NK-92 (cell line): ENCODE results near the gene FOXP1.
"Not testable (repeated sequence)": the region's sequence is repeated elsewhere in the genome, so short reads cannot be mapped to it uniquely, and the experiment has no call there.

Source experiments
- DNase-seq: peaks from one replicate; lab custom pipeline; 2025; ENCODE audit not compliant: unreplicated experiment; lab: John Stamatoyannopoulos, UW

Gene FOXP1

GRCh38 chr3:70996082-70996481 lies 587.4 kb downstream of the FOXP1 start:
- no peak for DNase-seq

DNA sequence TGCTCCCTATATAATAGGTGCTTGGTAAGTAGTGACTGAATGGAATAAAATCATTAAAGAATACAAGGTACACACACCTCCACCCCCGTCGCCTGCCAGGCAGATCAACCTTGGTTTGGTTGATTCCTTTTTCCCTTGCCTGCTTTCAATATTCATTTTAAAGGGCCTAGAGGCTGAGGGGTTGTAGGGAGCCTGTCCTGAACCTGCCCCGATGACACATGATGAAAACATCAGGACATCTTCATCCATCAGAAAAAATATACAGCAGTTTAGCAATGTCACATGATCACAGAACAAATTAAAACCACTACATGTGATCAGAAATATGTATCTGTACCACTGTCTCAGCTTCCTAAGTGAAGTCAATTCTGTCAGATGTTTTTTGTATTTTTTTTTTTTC lies 588.9 kb downstream of the FOXP1 start:
- DNase-seq: no peak

GRCh38 chr3:70992562-70993204 lies 590.8 kb downstream of the FOXP1 start:
- no peak for DNase-seq

DNA sequence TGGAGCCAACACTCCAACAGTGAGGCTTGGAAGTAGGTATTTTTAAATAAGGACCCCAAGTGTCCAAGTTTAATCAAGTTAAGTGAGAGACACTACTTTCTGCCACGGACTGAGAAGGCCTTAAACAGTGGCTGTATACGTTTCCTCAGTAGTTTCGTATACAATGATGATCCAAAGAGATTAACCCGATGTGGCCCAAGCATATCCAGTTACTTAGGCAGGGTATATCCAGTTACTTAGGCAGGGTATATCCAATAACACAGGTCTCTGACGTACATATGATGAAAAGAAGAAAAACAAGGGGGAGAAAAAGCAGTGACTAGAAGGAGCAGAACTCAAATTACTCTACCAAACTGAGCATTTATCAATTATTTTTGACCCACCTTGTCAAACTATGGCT lies 591.4 kb downstream of the FOXP1 start:
- DNase-seq: no peak

- DNase-seq: no peak
Measured at GRCh38 chr3:70990723-70991122, 592.8 kb downstream of the FOXP1 start.

- no peak for DNase-seq
Measured at GRCh38 chr3:70990185-70990584, 593.3 kb downstream of the FOXP1 start.

GRCh38 chr3:70989174-70989573 lies 594.4 kb downstream of the FOXP1 start:
- DNase-seq: no peak

DNA sequence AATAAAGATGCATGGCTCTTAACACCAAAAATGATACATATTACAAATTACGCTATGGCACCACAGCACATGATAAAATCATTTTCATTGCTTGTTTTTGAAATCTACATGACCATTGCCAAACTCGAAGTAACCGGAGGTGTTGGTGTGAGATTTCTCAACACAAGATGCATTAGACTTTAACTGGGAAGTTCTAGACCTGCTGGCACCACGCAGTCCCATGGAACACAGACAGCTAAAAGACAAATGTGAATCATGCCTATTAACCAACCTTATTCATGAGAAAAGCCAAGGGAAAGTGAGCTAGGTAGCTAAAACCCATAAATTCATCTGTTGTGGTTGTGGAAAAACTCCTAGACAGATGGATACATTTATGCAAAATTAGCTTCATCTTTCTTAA lies 595.4 kb downstream of the FOXP1 start:
- no peak for DNase-seq

DNA sequence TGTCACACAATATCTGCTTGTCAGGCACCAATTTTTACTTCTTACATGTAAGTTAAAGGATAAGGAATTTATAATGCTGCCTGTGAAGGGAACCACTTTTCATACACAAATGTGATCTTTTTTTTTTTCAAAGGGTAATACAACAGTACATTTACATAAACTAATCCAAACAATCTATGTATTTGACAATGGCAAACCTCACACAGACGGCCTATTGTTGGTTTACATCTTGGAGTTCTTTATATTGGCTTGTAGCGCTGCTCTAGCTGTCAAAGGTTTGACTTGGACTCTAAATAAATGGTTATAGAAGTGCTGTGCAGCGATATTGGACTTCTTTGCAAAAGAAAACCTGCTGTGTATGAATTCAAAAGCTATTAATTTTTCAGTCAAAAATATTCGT lies 598.0 kb downstream of the FOXP1 start:
- no peak for DNase-seq

GRCh38 chr3:70984776-70985482 lies 598.6 kb downstream of the FOXP1 start:
- no peak for DNase-seq

DNA sequence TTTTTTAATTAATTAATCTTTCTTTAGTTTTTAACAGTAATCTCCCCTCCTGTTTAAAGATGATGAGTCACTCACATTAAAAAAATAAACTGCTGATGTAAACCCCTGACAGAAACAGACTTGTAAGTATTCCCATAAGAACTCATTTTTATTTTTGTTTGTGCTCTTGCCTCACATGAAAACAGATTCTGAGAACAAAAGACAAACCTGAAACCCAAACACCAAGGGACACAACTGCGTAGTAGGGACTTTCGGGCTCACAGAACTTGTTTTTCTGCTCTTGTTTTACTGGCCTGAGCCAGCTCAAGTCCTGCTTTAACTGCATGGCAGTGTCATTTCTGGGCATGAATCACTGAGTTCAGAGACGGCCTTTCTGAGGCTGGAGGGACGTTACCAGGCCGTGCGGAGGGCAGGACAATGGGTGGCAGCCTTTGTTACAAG lies 600.8 kb downstream of the FOXP1 start:
- no peak for DNase-seq

GRCh38 chr3:70982284-70982683 lies 601.2 kb downstream of the FOXP1 start:
- DNase-seq: no peak

DNA sequence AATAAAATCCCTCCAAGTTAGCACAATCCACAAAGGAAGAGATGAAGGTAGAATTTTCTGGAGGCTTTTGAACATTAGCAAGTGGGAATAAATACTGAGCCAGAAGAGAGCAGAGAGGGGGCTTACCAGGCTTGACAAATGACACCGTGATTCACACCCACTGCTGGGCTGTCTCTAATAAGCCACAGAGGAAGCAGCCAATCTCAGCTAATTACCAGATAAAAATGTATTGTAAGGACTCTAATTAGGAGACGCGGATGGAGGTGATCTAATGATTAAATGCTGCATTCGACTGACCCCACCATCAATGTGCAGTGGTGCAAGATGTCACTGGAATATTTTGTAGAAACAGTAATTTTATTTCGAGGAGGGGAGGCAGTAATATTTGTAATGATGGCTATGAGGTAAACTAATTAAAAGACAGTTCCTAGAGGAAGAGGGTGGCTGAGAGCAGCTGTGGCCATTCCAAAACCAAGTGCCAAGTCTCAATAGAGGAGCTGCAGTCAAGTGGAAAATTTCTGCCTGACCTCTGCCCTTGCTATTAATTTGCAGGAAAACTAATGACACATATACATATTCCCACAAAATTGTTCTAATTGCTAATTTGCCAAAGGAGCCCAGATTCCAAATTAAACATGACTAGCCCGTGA lies 602.2 kb downstream of the FOXP1 start:
- no peak for DNase-seq

GRCh38 chr3:70980646-70981170 lies 602.8 kb downstream of the FOXP1 start:
- DNase-seq: no peak

DNA sequence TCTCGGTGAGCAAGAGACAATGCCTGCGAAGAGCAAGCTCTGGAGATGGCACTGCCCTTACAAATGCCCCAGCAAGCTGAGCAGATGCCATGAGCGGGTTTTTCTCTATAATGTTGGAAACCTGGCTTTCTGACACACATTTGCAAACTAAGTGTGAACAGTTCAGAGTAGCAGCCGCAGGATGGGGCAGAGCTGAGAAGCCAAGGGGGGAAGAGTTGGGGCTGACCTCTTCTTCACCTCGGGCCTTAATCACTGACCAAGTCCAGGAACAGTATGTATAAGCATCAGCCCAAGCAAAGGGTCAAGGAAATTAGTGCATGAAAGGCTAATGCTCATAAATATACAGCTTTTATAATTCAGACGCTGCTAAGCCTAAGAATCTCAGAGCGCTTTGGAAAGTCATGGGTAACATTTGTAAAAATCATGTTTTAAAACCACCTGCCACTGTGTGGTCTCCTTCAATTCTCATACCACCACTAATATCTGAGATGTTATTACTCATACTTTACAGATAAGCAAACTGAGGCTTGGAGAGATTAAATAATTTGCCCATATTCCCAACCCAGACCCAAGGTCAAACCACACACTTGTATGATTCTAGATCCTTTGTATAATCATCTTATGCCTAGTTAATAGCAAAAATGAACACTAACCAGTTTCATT lies 603.4 kb downstream of the FOXP1 start:
- DNase-seq: no peak

- no peak for DNase-seq
Measured at GRCh38 chr3:70977712-70978111, 605.8 kb downstream of the FOXP1 start.

- not testable (repeated sequence) for DNase-seq
Measured at GRCh38 chr3:70975981-70976380, 607.5 kb downstream of the FOXP1 start.

DNA sequence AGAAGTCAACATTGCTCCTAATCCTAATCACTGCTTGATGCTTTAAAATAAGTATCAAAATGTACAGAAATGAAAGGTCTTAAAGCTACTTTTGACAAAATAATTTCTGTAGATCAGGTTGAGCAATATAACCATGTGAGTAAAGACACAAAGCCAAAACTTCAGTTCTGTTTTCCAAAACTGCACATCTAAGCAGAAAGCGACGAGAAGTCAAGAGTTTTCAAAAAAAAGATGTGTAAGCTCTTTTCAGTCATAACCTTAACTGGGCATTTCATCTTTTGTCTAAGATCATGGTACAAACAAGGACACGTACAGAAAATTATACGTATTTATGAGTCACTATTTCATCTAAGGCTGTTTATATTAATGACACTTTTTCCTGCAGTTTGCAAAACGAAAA lies 608.8 kb downstream of the FOXP1 start:
- no peak for DNase-seq

GRCh38 chr3:70973558-70973957 lies 610.0 kb downstream of the FOXP1 start:
- DNase-seq: no peak

DNA sequence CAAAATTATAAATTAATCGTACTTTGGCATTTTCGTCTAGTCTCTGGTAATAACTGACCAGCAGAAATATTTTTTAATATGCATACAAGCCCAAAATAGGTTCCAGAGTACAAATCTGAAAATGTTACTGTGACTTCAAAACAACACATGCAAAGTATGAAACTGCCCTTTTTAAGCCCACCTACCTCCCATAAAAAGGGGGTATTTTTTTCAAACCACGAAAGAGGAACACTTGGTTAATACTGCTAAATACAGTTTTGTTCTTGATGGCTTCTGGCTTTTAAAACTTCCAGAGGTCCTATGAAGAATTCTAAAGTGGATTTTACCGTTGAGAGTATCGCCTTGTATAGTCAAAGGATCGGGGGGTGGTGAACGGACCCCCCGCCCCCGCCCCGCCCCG lies 610.7 kb downstream of the FOXP1 start:
- no peak for DNase-seq

GRCh38 chr3:70970952-70971351 lies 612.6 kb downstream of the FOXP1 start:
- DNase-seq: no peak

DNA sequence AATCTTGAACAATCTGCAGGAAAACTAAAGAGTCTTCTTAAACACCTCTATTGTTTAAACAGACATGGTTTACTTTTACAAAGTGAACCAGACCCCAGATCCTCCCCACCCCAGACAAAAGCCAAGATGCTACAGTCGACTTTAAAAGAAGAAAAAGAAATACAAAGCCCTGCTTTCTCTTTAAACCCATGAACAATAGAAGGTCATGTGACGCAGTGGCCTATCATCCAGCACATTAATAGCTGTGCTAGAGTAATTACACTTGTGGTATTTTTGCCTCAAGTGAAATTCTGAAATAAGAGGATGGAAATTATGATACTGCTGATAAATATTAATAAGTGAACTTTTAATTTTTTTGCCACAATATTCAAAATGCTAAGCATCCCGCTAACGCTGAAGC lies 613.4 kb downstream of the FOXP1 start:
- DNase-seq: no peak
